Kidney (tissue), 14 donors: ENCODE results near the gene MPRIP. TPM values are rescaled to one million over a fixed set of nuclear protein-coding genes. Genes with fewer than 3 reads are reported as not detected.
"Not testable (repeated sequence)": the region's sequence is repeated elsewhere in the genome, so short reads cannot be mapped to it uniquely, and the experiment has no call there.

Experiments
- DNase-seq, 5 donors: peaks; one replicate each; pipeline ENCODE4 v3.0.0-alpha.2; 2013 to 2020
- FAIRE-seq: peaks from 2 replicates; lab custom pipeline; 2012; peaks lifted over from hg19 to GRCh38; lab: Jason Lieb, UNC
- H3K27ac ChIP-seq, 2 donors: one replicate each; pipeline ENCODE4 v1.7.0; 2013; ENCODE audit warnings: low read depth in 2 of 2, low read length in 2 of 2, inconsistent platforms in 1 of 2
- H3K27me3 ChIP-seq: one replicate; pipeline ENCODE4 v1.7.1; 2013; ENCODE audit warnings: low read length, inconsistent platforms; ENCODE audit not compliant: control insufficient read depth, insufficient read depth
- H3K36me3 ChIP-seq, 3 donors: one replicate each; pipeline versions ENCODE4 v1.7.0 to v1.7.1; 2013; ENCODE audit warnings: low read length in 3 of 3, control low read depth in 1 of 3, inconsistent platforms in 1 of 3; ENCODE audit not compliant: insufficient read depth in 3 of 3, control insufficient read depth in 2 of 3
- H3K4me1 ChIP-seq, 3 donors: one replicate each; pipeline versions ENCODE4 v1.7.0 to v1.7.1; 2013; ENCODE audit warnings: low read length in 3 of 3, inconsistent platforms in 1 of 3, low read depth in 1 of 3; ENCODE audit not compliant: control insufficient read depth in 2 of 3, insufficient read depth in 2 of 3
- H3K4me3 ChIP-seq, 3 donors: one replicate each; pipeline versions ENCODE4 v1.7.0 to v1.8.1; 2013; ENCODE audit warnings: low read length in 3 of 3, control low read depth in 1 of 3, inconsistent platforms in 1 of 3
- H3K9ac ChIP-seq, 3 donors: one replicate each; pipeline versions ENCODE4 v1.7.0 to v1.7.1; 2013; ENCODE audit warnings: low read length in 3 of 3, control low read depth in 1 of 3, inconsistent platforms in 1 of 3
- H3K9me3 ChIP-seq, 3 donors: one replicate each; pipeline versions ENCODE4 v1.7.0 to v1.7.1; 2013; ENCODE audit warnings: low read length in 3 of 3, control low read depth in 1 of 3, inconsistent platforms in 1 of 3; ENCODE audit not compliant: control insufficient read depth in 2 of 3, insufficient read depth in 1 of 3
- CTCF ChIP-seq: IDR thresholded peaks from 3 replicates; pipeline ENCODE4 v1.5.1; 2012; ENCODE audit warnings: mild to moderate bottlenecking, moderate library complexity, borderline replicate concordance; ENCODE audit not compliant: insufficient read depth; ENCODE audit errors: extremely low read depth
- intact Hi-C: fragments of 100-400 bp; cut with DNase I; formaldehyde crosslinking; loops from one replicate; pipeline ENCODE4 v1.11.1; 2022
- polyA plus RNA-seq: library from polyadenylated mRNA; stranded (reverse); fragments of 350-450 nt; fragmentation: Illumina TruSeq; extraction: RNeasy Lipid Tissue Mini Kit (QIAGEN cat#74804); gene quantifications from one replicate; pipeline ENCODE4 v1.2.3, GENCODE V29; 2014; ENCODE audit warnings: low read depth, low replicate concordance; ENCODE audit not compliant: insufficient read depth
- total RNA-seq: library from RNA; stranded (reverse); fragmentation: NEBNext Ultra II Directional; extraction: Animal tissue kit (Norgen Biotek cat#: 25700); gene quantifications from one replicate; pipeline ENCODE4 v1.2.1, GENCODE V29; 2021
- donor health status: control.
- donor health status: control.
- donor health status: control.
- donor health status: control.
- donor health status: control.
- donor health status: DM: yes; HTN: yes; CAD: no.
- donor health status: Normal renal cell carcinoma (clear cell type).

The MPRIP gene
- total and polyA plus RNA-seq, 2 donors from 2014 or later: 120 to 250 TPM

- DNase-seq (no peak), FAIRE-seq (no peak)
- no peak overlapping the region for H3K27ac ChIP-seq
- no peak overlapping the region for H3K4me3 ChIP-seq
- H3K27me3 ChIP-seq: no peaks in the 10 kb centered on the region
- H3K36me3 ChIP-seq: no peaks in the 10 kb centered on the region
- intact Hi-C loops: no loop called here
- H3K9ac ChIP-seq: no peak overlapping the region
- H3K4me1 ChIP-seq: peaks cover 0 to 4% (median 0%) of the 10 kb centered on the region in 3 donors
- no peak for TF ChIP-seq CTCF
- no peaks in the 10 kb centered on the region for H3K9me3 ChIP-seq
Measured at GRCh38 chr17:17001076-17001777, 41.0 kb upstream of the MPRIP start.

GRCh38 chr17:17001874-17002520 lies 40.3 kb upstream of the MPRIP start:
- peak; percentile 93 for TF ChIP-seq CTCF
- no peak overlapping the region for H3K9ac ChIP-seq

DNA sequence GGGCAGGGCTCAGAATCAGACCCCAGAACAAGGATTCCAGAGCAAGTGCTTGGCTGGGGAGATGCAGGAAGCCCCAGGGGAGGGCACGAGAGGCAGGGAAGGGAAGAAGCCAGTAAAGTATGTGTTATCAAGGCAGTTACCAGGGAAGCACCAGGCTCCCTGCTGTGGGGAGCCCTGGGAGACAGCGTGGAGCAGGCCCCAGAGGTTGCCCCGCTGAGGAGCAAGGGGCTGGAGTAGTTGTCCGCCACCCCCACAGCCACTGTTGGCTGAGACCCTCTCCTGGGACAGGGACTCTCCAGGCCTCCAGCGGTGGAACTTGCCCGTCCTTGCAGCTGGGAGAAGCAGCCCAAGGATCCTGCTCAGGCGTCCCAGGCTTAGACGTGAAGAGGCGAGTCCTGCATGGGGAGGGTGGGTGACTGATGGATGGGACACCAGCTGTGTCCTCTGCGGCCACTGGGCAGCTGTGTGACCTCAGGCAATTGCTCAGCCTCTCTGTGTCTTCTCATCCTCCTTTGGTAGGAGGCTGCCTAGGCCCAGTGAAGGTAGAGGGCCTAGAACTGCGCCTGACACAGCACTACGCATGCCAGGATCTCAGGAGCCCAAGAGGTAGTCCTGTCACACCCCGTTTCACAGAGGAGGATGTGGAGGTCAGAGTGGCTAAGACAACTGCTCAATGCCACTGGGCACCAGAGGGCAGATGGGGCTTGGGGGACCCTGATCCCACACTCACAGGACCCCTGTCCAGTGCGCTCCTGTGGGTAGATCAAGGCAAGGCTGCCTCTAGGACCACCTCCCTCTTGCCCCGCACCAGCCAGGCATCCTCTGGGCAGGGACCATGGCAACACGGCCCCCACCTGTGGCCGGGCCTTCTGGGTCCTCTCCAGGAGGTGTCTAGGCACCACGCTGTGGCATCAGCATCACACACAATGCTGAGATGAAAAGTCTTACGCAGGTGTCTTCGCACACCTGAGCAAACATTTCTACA lies 39.2 kb upstream of the MPRIP start:
- H3K4me1 ChIP-seq, H3K27me3 ChIP-seq, H3K9me3 ChIP-seq, H3K9ac ChIP-seq, FAIRE-seq, H3K4me3 ChIP-seq, H3K36me3 ChIP-seq, intact Hi-C loops, H3K27ac ChIP-seq: not testable (repeated sequence)
- peak in 1 of 5 donors; percentile 69 for DNase-seq

More at GRCh38 chr17:17001874-17002520, 40.3 kb upstream of the MPRIP start:
- Histone ChIP-seq H3K9me3 (no peaks in the 10 kb centered on the region), H3K27me3 (no peaks in the 10 kb centered on the region), H3K4me3 (no peak overlapping the region), H3K4me1 (peaks cover 0 to 4% (median 0%) of the 10 kb centered on the region in 3 donors), H3K27ac (no peak overlapping the region), H3K36me3 (no peaks in the 10 kb centered on the region)
- peak; percentile 78 to 93 (median 86) for DNase-seq
- FAIRE-seq: peak; percentile 47
- intact Hi-C loops: no loop called here
